ENCODE results near the gene MGAT5. TPM values are rescaled to one million over a fixed set of nuclear protein-coding genes. Genes with fewer than 3 reads are reported as not detected.

Gene MGAT5
- total RNA-seq, 1 donor from 2014 or later = 32.5 TPM

DNA sequence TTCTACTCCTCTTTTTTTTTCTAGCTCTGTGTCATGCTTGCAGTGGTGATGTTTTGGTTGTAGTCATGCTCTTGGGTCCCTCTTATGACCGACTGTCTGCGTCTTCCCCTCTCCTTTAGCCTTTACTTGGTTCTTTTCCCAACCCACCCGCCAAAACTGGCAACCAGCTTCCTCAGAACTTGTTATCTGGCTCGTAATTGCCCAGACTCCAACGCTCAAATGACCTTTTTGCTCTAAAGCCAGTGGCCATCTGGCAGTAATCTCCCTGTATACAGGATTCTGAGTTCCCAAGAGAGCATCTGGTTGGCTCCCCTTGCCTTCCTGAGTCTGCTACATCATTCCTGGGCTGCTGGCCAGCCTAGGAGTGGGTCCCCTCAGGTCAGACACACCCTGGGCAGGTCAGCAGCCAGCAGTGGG is 147.2 kb downstream of the MGAT5 start:
- TF ChIP-seq, protein P1, sequence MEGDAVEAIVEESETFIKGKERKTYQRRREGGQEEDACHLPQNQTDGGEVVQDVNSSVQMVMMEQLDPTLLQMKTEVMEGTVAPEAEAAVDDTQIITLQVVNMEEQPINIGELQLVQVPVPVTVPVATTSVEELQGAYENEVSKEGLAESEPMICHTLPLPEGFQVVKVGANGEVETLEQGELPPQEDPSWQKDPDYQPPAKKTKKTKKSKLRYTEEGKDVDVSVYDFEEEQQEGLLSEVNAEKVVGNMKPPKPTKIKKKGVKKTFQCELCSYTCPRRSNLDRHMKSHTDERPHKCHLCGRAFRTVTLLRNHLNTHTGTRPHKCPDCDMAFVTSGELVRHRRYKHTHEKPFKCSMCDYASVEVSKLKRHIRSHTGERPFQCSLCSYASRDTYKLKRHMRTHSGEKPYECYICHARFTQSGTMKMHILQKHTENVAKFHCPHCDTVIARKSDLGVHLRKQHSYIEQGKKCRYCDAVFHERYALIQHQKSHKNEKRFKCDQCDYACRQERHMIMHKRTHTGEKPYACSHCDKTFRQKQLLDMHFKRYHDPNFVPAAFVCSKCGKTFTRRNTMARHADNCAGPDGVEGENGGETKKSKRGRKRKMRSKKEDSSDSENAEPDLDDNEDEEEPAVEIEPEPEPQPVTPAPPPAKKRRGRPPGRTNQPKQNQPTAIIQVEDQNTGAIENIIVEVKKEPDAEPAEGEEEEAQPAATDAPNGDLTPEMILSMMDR (IDR thresholded peaks at IDR 0.05; ENCODE audit: insufficient read depth, low read length, poor library complexity, severe bottlenecking) = no peak
- Histone ChIP-seq H3K27me3 (ENCODE audit: control insufficient read depth, insufficient read depth, low read length) (no peaks in the 10 kb centered on the region), H3K4me3 (ENCODE audit: low read depth, low read length) (no peak overlapping the region), H3K36me3 (ENCODE audit: control insufficient read depth, insufficient read depth, low read length) (no peaks in the 10 kb centered on the region)
- no peak for DNase-seq (ENCODE audit: low read depth)

DNA sequence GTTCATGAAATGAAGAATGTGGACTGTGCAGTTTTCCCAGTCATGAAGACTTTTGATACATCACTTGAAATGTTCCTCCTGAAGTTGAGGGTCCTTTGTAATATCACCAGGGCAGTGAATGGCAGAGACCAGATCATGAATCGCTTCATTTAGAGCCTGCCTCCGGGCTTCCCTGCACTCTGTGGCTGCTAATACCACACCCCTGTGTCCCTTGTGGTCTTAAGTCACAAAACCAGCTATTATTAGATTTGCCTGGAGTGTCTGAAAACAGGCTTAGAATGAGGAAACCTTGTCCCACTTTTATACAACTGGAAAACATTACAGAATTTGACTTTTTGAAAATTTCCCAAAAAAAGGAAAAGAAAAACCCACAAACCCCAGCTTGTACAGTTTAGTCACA is 147.9 kb downstream of the MGAT5 start:
- DNase-seq (ENCODE audit: low read depth) = no peak
- TF ChIP-seq, protein P1 (IDR thresholded peaks at IDR 0.05; ENCODE audit: insufficient read depth, low read length, poor library complexity, severe bottlenecking) = no peak
- Histone ChIP-seq H3K27me3 (ENCODE audit: control insufficient read depth, insufficient read depth, low read length) (no peaks in the 10 kb centered on the region), H3K36me3 (ENCODE audit: control insufficient read depth, insufficient read depth, low read length) (no peaks in the 10 kb centered on the region), H3K4me3 (ENCODE audit: low read depth, low read length) (no peak overlapping the region)

DNA sequence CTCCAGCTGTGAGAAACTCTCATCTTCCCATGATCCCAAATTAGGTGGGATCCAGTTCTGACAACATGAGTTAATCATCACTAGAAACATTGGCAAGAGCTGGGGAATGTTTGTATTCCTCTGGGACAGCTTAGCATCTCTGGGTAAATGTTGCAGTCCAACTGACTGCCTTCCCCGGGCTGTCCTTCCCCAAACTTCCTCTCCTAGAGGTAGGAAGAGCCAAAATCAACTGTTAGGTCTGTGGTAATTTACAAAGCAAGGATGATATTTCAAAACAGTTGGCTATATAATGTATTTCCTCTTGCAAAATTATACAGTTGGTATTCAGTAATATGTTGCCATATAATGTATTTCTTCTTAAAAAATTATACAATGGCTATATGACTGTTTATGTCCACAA is 148.5 kb downstream of the MGAT5 start:
- Histone ChIP-seq H3K27me3 (ENCODE audit: control insufficient read depth, insufficient read depth, low read length) (no peaks in the 10 kb centered on the region), H3K4me3 (ENCODE audit: low read depth, low read length) (no peak overlapping the region), H3K36me3 (ENCODE audit: control insufficient read depth, insufficient read depth, low read length) (no peaks in the 10 kb centered on the region)
- DNase-seq (ENCODE audit: low read depth) = no peak
- TF ChIP-seq, protein P1 (IDR thresholded peaks at IDR 0.05; ENCODE audit: insufficient read depth, low read length, poor library complexity, severe bottlenecking) = no peak

DNA sequence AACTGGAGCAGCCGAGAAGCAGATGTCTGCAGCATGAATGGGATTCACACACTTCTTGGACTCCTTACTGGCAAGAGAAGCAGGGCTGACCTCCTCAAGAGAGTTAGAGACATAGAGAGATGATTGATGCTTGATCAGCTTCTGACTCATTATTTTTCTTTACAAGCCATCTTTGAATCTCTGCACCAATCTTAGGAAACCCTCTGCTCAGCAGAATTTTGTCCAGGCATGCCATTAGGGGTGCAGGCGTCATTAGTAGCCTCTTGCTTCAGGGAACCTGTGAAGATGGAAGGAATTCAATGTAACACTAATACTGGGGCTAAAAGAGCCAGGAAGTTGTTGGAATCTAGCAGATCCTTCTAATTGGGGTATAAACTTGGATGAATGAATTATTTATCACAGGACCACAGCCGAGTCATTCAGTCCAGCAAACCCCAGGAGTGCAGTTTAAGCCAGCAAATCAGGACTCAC is 151.8 kb downstream of the MGAT5 start:
- H3K36me3 ChIP-seq (ENCODE audit: control insufficient read depth, insufficient read depth, low read length) = no peaks in the 10 kb centered on the region
- DNase-seq (ENCODE audit: low read depth) = no peak
- TF ChIP-seq, protein P1 (IDR thresholded peaks at IDR 0.05; ENCODE audit: insufficient read depth, low read length, poor library complexity, severe bottlenecking) = no peak
- no peaks in the 10 kb centered on the region for H3K27me3 ChIP-seq (ENCODE audit: control insufficient read depth, insufficient read depth, low read length)
- no peak overlapping the region for H3K4me3 ChIP-seq (ENCODE audit: low read depth, low read length)

DNA sequence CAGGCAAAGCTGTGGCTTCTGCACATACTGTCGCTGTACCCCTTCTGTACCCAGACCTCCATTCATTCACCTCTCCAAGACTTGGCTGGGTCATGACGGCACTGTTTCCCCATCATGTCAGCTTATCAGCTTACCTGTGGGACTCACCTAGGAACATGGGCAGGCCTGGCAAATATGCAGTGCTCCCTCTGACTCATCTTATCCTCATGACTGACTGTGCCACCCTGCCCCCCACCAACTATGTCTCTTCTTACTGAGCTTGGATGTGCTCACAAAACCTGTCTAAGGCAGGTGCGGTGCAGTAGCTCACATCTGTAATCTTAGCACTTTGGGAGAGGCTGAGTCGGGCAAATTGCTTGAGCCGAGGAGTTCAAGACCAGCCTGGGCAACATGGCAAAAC is 152.4 kb downstream of the MGAT5 start:
- Histone ChIP-seq H3K36me3 (ENCODE audit: control insufficient read depth, insufficient read depth, low read length) (no peaks in the 10 kb centered on the region), H3K27me3 (ENCODE audit: control insufficient read depth, insufficient read depth, low read length) (no peaks in the 10 kb centered on the region), H3K4me3 (ENCODE audit: low read depth, low read length) (no peak overlapping the region)
- no peak for DNase-seq (ENCODE audit: low read depth)
- TF ChIP-seq, protein P1 (IDR thresholded peaks at IDR 0.05; ENCODE audit: insufficient read depth, low read length, poor library complexity, severe bottlenecking) = no peak

DNA sequence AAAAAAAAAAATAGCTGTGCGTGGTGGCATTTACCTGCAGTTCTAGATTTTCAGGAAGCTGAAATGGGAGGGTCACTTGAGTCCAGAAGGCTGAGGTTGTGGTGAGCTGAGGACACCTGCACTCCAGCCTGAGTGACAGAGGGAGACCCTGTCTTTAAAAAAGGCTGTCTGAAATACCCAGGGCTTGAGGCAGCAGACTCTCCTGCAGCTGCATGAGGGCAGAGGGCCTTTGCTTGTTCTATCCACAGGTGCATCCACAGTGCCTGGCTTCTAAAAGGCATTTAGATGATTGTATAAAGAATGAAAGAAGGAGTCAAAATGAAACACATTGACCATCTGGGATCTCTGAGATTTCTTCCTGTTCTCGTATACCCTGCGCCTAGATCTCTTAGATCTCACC is 152.9 kb downstream of the MGAT5 start:
- Histone ChIP-seq H3K4me3 (ENCODE audit: low read depth, low read length) (no peak overlapping the region), H3K27me3 (ENCODE audit: control insufficient read depth, insufficient read depth, low read length) (no peaks in the 10 kb centered on the region), H3K36me3 (ENCODE audit: control insufficient read depth, insufficient read depth, low read length) (no peaks in the 10 kb centered on the region)
- no peak for DNase-seq (ENCODE audit: low read depth)
- TF ChIP-seq, protein P1 (IDR thresholded peaks at IDR 0.05; ENCODE audit: insufficient read depth, low read length, poor library complexity, severe bottlenecking) = no peak

All from kidney epithelial cell (primary cell).